ENCODE measurements around the gene QPCT. TPM values are rescaled to one million over a fixed set of nuclear protein-coding genes. Genes with fewer than 3 reads are reported as not detected.

Gene QPCT
- total RNA-seq, 1 experiment from 2014 or later, result not detected

- H3K79me2 ChIP-seq (ENCODE audit: insufficient read depth, low read length), result no peaks in the 10 kb centered on the region
- H3K56ac ChIP-seq (ENCODE audit: insufficient read length, low read depth, low read length), result no peak overlapping the region
- H3K9me3 Mint-ChIP-seq, result no peaks in the 10 kb centered on the region
- no peak overlapping the region for H3K27ac ChIP-seq (ENCODE audit: insufficient read length, low read depth, low read length)
- WGBS (ENCODE audit: extremely low coverage, insufficient read length, low lambda C conversion rate), result no CpG with 5 or more reads among the region's 3 CpGs
- no peaks in the 10 kb centered on the region for H3K23me2 ChIP-seq (ENCODE audit: insufficient read length, low read depth, low read length, poor library complexity, severe bottlenecking)
- H3K4ac ChIP-seq (ENCODE audit: low read depth, low read length), result no peak overlapping the region
- DNase-seq, result no peak
- H3K27me3 Mint-ChIP-seq (ENCODE audit: low read depth), result no peaks in the 10 kb centered on the region; the same call in 1 of the 2 replicates
- H2AK5ac ChIP-seq (ENCODE audit: insufficient read length, low read length), result no peak overlapping the region
- no peaks in the 10 kb centered on the region for H3K79me1 ChIP-seq (ENCODE audit: insufficient read depth, low read depth, low read length, poor library complexity, severe bottlenecking)
- TF ChIP-seq CTCF (conservative IDR thresholded peaks at IDR 0.05), result no peak
- no peaks in the 10 kb centered on the region for H3K4me1 ChIP-seq (ENCODE audit: insufficient read depth, low read length)
- no peak overlapping the region for H3K23ac ChIP-seq (ENCODE audit: insufficient read length, low read depth, low read length)
- no peak overlapping the region for H3K14ac ChIP-seq (ENCODE audit: insufficient read depth, low read length)
- H3K4me2 ChIP-seq (ENCODE audit: insufficient read depth, insufficient read length, low read length), result no peak overlapping the region
- H3K27ac Mint-ChIP-seq, result no peak overlapping the region
- no peak overlapping the region for H3K18ac ChIP-seq (ENCODE audit: insufficient read length, low read depth, low read length)
- H2BK120ac ChIP-seq (ENCODE audit: low read depth, low read length, poor library complexity, severe bottlenecking), result no peak overlapping the region
- H2BK12ac ChIP-seq (ENCODE audit: insufficient read length, low read depth, low read length), result no peak overlapping the region
- no peak overlapping the region for H3T11ph ChIP-seq (ENCODE audit: low read length)
- no peak overlapping the region for H2BK20ac ChIP-seq (ENCODE audit: low read depth, low read length, poor library complexity, severe bottlenecking)
- H3K36me3 Mint-ChIP-seq (ENCODE audit: insufficient read depth in 1 of 3, low read depth in 3 of 3), result no peaks in the 10 kb centered on the region
- H3K4me3 Mint-ChIP-seq, result no peak overlapping the region
- H3K27me3 ChIP-seq (ENCODE audit: insufficient read depth, low read length), result no peaks in the 10 kb centered on the region
- no peaks in the 10 kb centered on the region for H3K9me3 ChIP-seq (ENCODE audit: control insufficient read depth, low read depth, low read length)
- H2BK15ac ChIP-seq (ENCODE audit: low read depth, low read length), result no peak overlapping the region
- no peak overlapping the region for H4K8ac ChIP-seq (replicated peaks; ENCODE audit: insufficient read length, low read depth, low read length)
- H3K9ac ChIP-seq (ENCODE audit: extremely low read depth, insufficient read length, low read length), result no peak overlapping the region
- H4K20me1 ChIP-seq (ENCODE audit: control insufficient read depth, insufficient read depth, insufficient read length), result no peaks in the 10 kb centered on the region
- H4K91ac ChIP-seq (ENCODE audit: insufficient read length, low read depth, low read length), result no peak overlapping the region
- no peak overlapping the region for H2BK5ac ChIP-seq (ENCODE audit: insufficient read length, low read length)
- no peaks in the 10 kb centered on the region; a peak in 1 of 4 replicates for H3K4me1 Mint-ChIP-seq
- H4K5ac ChIP-seq (ENCODE audit: insufficient read length, low read depth, low read length), result no peak overlapping the region
- no peak overlapping the region for H2AFZ ChIP-seq (ENCODE audit: low read length)
Measured at GRCh38 chr2:37332560-37332959, 11.9 kb upstream of the QPCT start.

Measured in H9 (cell line).